Measurements from ENCODE around the gene WBP11.
"Not testable (repeated sequence)": the region's sequence is repeated elsewhere in the genome, so short reads cannot be mapped to it uniquely, and the experiment has no call there.

The WBP11 gene

DNA sequence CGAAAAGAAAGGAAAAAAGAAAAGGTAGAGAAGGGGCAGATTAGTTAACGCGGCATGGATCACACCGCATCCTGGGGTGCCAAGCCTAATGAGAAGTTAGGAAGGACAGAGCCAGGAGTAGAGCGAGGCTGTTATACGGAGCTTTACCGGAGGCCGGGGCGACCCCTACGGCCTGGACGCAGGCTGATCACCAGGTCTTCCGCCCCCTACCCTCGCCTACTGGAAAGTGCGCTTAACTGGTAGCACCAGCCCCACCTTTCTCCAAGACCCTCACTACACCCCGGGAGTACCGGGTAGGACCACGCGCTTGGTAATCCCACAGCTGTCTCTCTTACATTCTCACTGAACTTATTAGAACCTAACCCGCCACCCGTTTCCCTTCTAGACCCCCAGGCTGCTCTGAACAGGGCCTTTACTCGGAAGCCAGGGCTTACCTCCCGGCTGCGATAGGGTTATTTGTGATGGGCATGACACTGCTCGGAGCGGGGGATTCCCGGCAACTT, 33.8 kb downstream of the WBP11 start:
- peak; percentile 74 for DNase-seq (ENCODE audit: low spot score)
- TF ChIP-seq, protein P1, sequence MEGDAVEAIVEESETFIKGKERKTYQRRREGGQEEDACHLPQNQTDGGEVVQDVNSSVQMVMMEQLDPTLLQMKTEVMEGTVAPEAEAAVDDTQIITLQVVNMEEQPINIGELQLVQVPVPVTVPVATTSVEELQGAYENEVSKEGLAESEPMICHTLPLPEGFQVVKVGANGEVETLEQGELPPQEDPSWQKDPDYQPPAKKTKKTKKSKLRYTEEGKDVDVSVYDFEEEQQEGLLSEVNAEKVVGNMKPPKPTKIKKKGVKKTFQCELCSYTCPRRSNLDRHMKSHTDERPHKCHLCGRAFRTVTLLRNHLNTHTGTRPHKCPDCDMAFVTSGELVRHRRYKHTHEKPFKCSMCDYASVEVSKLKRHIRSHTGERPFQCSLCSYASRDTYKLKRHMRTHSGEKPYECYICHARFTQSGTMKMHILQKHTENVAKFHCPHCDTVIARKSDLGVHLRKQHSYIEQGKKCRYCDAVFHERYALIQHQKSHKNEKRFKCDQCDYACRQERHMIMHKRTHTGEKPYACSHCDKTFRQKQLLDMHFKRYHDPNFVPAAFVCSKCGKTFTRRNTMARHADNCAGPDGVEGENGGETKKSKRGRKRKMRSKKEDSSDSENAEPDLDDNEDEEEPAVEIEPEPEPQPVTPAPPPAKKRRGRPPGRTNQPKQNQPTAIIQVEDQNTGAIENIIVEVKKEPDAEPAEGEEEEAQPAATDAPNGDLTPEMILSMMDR (IDR thresholded peaks at IDR 0.05), result no peak
- peak overlapping the region; percentile 85 for H3K4me3 ChIP-seq
- H3K27ac ChIP-seq, result peak overlapping the region; percentile 95 to 96

DNA sequence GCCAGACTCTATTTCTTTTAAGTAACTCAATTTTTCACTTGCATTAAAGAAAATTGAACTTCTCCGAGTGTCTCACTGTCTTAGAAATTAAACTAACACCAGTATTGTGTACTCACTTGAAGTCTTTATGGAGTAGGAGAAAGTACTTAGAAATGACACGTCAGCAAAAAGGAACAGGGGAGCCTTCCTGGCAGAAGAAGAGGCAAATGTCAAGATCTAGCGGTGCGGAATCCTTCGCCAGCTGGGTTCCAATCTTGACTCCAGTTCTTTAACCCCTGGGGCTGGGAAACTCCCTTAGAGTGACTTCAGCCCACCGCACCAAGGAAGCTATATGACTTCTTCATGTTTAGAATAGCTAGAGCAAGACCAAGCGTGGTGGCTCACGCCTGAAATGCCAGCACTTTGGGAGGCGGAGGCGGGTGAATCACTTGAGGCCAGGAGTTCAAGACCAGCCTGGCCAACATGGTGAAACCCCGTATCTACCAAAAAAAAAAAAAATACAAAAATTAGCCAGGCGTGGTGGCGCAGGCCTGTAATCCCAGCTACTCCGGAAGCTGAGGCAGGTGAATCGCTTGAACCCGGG, 34.4 kb downstream of the WBP11 start:
- Histone ChIP-seq H3K4me3 (peak overlapping the region; percentile 85), H3K27ac (peak overlapping the region; percentile 95 to 96)
- TF ChIP-seq, protein P1 (IDR thresholded peaks at IDR 0.05), result no peak
- DNase-seq (ENCODE audit: low spot score), result peak; percentile 77

DNA sequence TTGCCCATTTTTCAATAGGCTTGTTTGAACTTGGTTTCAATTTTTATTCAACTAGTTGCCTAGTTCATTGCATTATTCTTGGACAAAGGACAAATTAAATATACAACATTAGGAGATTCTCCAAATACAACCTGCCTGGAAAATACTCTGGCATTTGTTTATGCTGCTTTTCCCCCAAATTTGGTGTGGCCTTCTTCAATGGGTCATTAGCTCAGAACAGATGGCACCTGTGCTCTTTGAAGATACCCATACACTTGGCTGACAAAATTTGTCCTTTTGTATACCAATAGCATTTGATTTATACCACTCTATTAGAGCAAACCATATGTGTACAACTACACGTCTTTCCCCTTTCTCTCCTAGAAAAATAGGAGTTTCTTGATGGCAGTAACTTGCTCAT, 35.7 kb downstream of the WBP11 start:
- peak overlapping the region; percentile 85 for H3K4me3 ChIP-seq
- no peak overlapping the region for H3K27ac ChIP-seq
- no peak for DNase-seq (ENCODE audit: low spot score)
- TF ChIP-seq, protein P1 (IDR thresholded peaks at IDR 0.05), result no peak

DNA sequence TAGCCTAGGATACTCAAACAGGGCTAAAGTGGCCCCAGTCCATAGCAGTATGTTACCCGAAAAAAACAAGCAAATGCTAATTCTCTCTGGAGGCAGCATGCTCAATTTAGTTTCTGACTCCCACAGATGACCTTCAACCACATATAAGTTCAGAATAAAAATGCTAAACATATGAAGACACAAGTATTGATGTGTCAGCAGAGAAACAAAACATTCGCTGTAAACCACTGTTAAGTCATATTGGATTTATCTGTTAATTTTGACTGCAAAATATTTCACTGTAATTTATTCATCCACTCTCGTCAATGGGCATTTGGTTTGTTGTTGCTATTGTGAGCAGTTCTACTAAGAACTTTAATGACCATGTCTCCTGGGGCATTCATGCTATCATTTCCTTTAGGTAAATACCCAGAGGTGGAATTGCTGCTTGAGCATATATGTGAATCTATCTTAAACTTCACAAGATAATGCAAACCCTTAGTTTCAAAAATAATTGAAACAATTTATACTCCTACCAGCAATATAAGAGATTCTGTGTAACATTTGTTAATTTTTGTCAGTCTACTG, 36.5 kb downstream of the WBP11 start:
- H3K27ac ChIP-seq, result no peak overlapping the region
- DNase-seq (ENCODE audit: low spot score), result no peak
- TF ChIP-seq, protein P1 (IDR thresholded peaks at IDR 0.05), result no peak
- H3K4me3 ChIP-seq, result no peak overlapping the region

DNA sequence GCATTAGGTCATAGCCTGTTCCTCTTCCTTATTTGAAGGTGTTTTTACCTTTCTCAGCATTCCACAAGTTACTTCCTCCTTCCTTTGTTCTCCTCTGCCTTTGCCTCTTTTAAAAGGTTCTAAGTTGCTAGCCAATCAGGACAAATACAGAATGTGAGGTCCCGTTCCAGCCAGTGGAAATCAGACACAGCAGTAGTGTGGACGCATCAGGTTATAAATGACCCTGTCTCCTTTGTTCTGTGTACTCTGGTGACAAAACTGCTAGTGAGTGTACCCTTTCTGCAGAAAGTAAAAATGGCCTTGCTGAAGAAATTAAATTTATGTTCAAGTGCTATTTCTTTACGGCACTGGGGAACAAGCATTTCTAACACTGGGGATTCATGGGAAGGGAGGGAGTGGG, 37.3 kb downstream of the WBP11 start:
- DNase-seq (ENCODE audit: low spot score); H3K4me3 ChIP-seq; H3K27ac ChIP-seq: not testable (repeated sequence)

DNA sequence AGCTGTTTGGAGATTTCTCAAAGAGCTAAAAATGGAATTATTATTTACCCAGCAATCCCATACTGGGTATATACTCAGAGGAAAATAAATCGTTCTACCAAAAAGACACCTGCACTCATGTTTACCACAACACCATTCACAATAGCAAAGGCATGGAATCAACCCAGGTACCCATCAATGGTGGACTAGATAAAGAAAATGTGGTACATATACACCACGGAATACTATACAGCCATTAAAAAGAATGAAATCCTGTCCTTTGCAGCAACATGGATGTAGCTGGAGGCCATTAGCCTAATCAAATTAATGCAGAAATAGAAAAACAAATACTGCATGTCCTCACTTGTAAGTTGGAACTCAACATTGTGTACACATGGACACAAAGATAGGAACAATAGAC, 37.9 kb downstream of the WBP11 start:
- no peak overlapping the region for H3K27ac ChIP-seq
- DNase-seq (ENCODE audit: low spot score), result no peak
- H3K4me3 ChIP-seq, result no peak overlapping the region
- TF ChIP-seq, protein P1 (IDR thresholded peaks at IDR 0.05), result no peak

DNA sequence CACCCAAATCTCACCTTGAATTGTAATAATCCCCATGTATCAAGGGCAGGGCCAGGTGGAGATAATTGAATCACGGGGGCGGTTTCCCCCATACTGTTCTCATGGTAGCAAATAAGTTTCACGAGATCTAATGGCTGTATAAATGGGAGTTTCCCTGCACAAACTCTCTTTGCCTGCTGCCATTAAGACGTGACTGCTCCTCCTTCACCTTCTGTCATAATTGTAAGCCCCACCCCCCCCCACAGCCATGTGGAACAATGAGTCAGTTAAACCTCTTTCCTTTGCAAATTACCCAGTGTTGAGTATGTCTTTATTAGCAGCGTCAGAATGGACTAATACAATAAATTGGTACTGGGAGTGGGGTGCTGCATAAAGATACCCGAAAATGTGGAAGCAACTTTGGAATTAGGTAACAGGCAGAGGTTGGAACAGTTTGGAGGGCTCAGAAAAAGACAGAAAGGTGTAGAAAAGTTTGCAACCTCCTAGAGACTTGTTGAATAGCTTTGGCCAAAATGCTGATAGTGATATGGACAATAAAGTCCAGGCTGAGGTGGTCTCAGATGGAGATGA, 43.5 kb downstream of the WBP11 start:
- DNase-seq (ENCODE audit: low spot score); H3K4me3 ChIP-seq; H3K27ac ChIP-seq: not testable (repeated sequence)
